Measurements from ENCODE around the gene NUBPL.

NUBPL gene
- total RNA-seq, result 8.6 to 13.6 reads per million in 2 experiments

GRCh38 chr14:31561155-31561846 lies at the start of gene NUBPL:
Gene NUBPL, plus strand, starts transcription at chr14:31561404. Its CDS starts 36 bp downstream, at chr14:31561440.
- peak; percentile 97 for DNase-seq (ENCODE audit: low read depth)

- no peak for DNase-seq (ENCODE audit: low read depth)
These were observed 34.1 kb upstream of the NUBPL start for GRCh38 chr14:31527087-31527486.

- no peak for DNase-seq (ENCODE audit: low read depth)
These were observed 33.7 kb upstream of the NUBPL start for GRCh38 chr14:31527546-31527945.

- DNase-seq (ENCODE audit: low read depth), result no peak
These were observed 32.2 kb upstream of the NUBPL start for GRCh38 chr14:31529053-31529452.

- DNase-seq (ENCODE audit: low read depth), result no peak
These were observed 31.1 kb upstream of the NUBPL start for GRCh38 chr14:31530136-31530535.

GRCh38 chr14:31536201-31536960 lies 24.8 kb upstream of the NUBPL start:
- DNase-seq (ENCODE audit: low read depth), result no peak

GRCh38 chr14:31541702-31542101 lies 19.5 kb upstream of the NUBPL start:
- DNase-seq (ENCODE audit: low read depth), result no peak

- DNase-seq (ENCODE audit: low read depth), result no peak
These were observed 17.0 kb upstream of the NUBPL start for GRCh38 chr14:31543969-31544799.

GRCh38 chr14:31544816-31545215 lies 16.4 kb upstream of the NUBPL start:
- DNase-seq (ENCODE audit: low read depth), result no peak

GRCh38 chr14:31545328-31545727 lies 15.9 kb upstream of the NUBPL start:
- DNase-seq (ENCODE audit: low read depth), result no peak

GRCh38 chr14:31549817-31550216 lies 11.4 kb upstream of the NUBPL start:
- no peak for DNase-seq (ENCODE audit: low read depth)

GRCh38 chr14:31550589-31550988 lies 10.6 kb upstream of the NUBPL start:
- no peak for DNase-seq (ENCODE audit: low read depth)

- DNase-seq (ENCODE audit: low read depth), result no peak
These were observed 5.0 kb upstream of the NUBPL start for GRCh38 chr14:31556191-31556590.

- DNase-seq (ENCODE audit: low read depth), result no peak
These were observed 1.3 kb upstream of the NUBPL start for GRCh38 chr14:31559939-31560338.

GRCh38 chr14:31560759-31561154 lies 447 bp upstream of the NUBPL start:
- DNase-seq (ENCODE audit: low read depth), result no peak

- no peak for DNase-seq (ENCODE audit: low read depth)
These were observed 3.0 kb downstream of the NUBPL start for GRCh38 chr14:31564194-31564593.

- no peak for DNase-seq (ENCODE audit: low read depth)
These were observed 5.3 kb downstream of the NUBPL start for GRCh38 chr14:31566456-31566855.

- no peak for DNase-seq (ENCODE audit: low read depth)
These were observed 6.5 kb downstream of the NUBPL start for GRCh38 chr14:31567655-31568054.

- DNase-seq (ENCODE audit: low read depth), result no peak
These were observed 7.0 kb downstream of the NUBPL start for GRCh38 chr14:31568161-31568560.

- no peak for DNase-seq (ENCODE audit: low read depth)
These were observed 7.5 kb downstream of the NUBPL start for GRCh38 chr14:31568671-31569070.

GRCh38 chr14:31572955-31573354 lies 11.8 kb downstream of the NUBPL start:
- DNase-seq (ENCODE audit: low read depth), result no peak

GRCh38 chr14:31576949-31577348 lies 15.7 kb downstream of the NUBPL start:
- no peak for DNase-seq (ENCODE audit: low read depth)

- no peak for DNase-seq (ENCODE audit: low read depth)
These were observed 17.1 kb downstream of the NUBPL start for GRCh38 chr14:31578266-31578665.

All from T follicular helper cell (primary cell).